AG09309 (cell line): ENCODE results near the gene DCTN2.
"Not testable (repeated sequence)": the region's sequence is repeated elsewhere in the genome, so short reads cannot be mapped to it uniquely, and the experiment has no call there.

Source experiments
- DNase-seq: peaks from one replicate; pipeline ENCODE4 v3.0.0-alpha.2; 2010; ENCODE audit warnings: low read depth
- H3K4me3 ChIP-seq: 2 replicates; pipeline ENCODE4 v1.5.1; 2011; ENCODE audit warnings: mild to moderate bottlenecking, low read depth, low read length, moderate library complexity; ENCODE audit not compliant: control insufficient read depth
- TF ChIP-seq, protein P1 (sequence below): IDR thresholded peaks from 2 replicates; pipeline ENCODE4 v1.5.1; 2011; ENCODE audit warnings: mild to moderate bottlenecking, low read depth, low read length, inconsistent platforms; ENCODE audit not compliant: insufficient read depth, control insufficient read depth; ENCODE audit errors: missing control alignments

Gene DCTN2

GRCh38 chr12:57575771-57576612, 29.0 kb upstream of the DCTN2 start:
- TF ChIP-seq, protein P1, sequence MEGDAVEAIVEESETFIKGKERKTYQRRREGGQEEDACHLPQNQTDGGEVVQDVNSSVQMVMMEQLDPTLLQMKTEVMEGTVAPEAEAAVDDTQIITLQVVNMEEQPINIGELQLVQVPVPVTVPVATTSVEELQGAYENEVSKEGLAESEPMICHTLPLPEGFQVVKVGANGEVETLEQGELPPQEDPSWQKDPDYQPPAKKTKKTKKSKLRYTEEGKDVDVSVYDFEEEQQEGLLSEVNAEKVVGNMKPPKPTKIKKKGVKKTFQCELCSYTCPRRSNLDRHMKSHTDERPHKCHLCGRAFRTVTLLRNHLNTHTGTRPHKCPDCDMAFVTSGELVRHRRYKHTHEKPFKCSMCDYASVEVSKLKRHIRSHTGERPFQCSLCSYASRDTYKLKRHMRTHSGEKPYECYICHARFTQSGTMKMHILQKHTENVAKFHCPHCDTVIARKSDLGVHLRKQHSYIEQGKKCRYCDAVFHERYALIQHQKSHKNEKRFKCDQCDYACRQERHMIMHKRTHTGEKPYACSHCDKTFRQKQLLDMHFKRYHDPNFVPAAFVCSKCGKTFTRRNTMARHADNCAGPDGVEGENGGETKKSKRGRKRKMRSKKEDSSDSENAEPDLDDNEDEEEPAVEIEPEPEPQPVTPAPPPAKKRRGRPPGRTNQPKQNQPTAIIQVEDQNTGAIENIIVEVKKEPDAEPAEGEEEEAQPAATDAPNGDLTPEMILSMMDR, result no peak
- DNase-seq, result no peak
- no peak overlapping the region for H3K4me3 ChIP-seq

DNA sequence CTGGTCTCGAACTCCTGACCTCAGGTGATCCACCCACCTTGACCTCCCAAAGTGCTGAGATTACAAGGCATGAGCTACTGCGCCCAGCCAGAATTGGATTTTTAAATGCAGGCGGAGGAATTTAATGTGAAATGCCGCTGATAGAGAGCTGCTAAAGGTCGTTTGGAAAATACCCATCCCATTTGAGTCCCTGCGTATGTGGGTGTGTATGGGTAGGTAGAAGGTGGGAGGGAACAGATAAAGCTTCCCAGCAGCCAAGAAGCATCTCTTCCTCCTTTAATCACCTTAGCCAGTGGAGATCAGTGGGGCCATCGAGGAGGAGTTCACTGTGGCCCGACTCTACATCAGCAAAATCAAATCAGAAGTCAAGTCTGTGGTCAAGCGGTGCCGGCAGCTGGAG, 27.8 kb upstream of the DCTN2 start:
- no peak overlapping the region for H3K4me3 ChIP-seq
- DNase-seq, result no peak
- TF ChIP-seq, protein P1, result no peak

DNA sequence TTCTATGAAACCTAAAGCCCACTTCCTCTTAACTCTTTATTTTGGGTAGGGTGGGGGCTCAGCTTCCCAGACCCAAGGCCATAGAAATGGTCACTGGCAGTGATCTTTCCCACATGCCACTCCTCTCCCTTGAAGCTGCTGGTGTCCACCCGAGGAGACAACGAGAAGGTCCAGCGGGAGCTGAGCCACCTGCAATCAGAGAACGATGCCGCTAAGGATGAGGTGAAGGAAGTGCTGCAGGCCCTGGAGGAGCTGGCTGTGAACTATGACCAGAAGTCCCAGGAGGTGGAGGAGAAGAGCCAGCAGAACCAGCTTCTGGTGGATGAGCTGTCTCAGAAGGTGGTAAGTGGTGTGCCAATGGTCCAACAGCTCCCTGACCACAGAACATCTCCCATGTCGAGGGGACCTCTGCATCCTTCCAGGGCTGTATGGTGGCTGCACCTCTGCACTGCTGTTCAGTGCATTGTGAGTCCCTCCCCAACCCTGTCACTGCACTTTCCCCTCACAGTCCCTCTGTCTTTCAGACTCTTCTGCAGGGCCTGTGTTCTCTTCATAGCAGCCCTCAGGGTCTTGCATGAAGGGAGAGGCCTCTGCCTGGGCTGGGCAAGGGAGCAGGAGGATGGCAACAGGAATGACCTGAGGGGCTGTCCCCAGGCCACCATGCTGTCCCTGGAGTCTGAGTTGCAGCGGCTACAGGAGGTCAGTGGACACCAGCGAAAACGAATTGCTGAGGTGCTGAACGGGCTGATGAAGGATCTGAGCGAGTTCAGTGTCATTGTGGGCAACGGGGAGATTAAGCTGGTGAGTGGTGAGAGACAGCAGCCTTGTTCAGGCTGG, 25.2 kb upstream of the DCTN2 start:
- TF ChIP-seq, protein P1, result no peak
- DNase-seq, result no peak
- no peak overlapping the region for H3K4me3 ChIP-seq

DNA sequence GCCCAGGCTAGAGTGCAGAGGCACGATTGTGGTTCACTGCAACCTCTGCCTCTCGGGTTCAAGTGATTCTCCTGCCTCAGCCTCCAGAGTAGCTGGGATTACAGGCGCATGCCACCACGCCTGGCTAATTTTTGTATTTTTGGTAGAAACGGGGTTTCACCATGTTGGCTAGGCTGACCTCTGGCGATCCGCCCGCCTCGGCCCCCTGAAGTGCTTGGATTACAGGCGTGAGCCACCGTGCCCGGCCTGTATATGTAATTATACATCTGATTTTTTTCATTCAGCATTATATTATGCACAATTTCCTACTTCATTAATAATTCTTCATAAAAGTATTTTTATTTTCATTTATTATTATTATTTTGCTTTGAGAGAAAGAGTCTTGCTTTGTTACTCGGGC, 23.4 kb upstream of the DCTN2 start:
- not testable (repeated sequence) for DNase-seq, H3K4me3 ChIP-seq

- TF ChIP-seq, protein P1, result no peak
These were observed 22.9 kb upstream of the DCTN2 start for GRCh38 chr12:57569858-57570257.

DNA sequence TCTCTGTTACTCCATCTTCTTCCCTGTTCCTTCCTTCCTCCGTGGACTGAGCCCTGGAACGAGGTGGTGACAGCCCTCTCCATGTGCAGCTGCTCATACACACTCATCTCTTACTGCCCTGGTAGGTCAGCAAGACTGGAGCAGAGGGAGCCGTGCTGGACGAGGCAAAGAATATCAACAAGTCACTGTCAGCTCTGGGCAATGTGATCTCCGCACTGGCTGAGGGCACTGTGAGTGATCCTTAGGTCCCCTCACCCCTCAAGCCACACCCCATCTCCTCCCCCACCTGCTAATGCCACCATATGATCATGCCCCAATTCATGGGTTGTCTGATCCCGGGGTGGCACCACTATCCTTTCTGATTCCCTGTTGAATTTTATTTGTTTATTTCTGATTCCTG, 21.8 kb upstream of the DCTN2 start:
- no peak for DNase-seq
- TF ChIP-seq, protein P1, result no peak
- no peak overlapping the region for H3K4me3 ChIP-seq

More at GRCh38 chr12:57569858-57570257, 22.9 kb upstream of the DCTN2 start:
- no peak overlapping the region for H3K4me3 ChIP-seq
- no peak for DNase-seq

- H3K4me3 ChIP-seq, result no peak overlapping the region
- TF ChIP-seq, protein P1, result no peak
- DNase-seq, result no peak
These were observed 17.3 kb upstream of the DCTN2 start for GRCh38 chr12:57564178-57564740.
